Raji (cell line): ENCODE data around the gene NPTXR.

Source experiments
- POLR2A ChIP-seq: IDR thresholded peaks from 2 replicates; pipeline ENCODE4 v1.6.1; 2011; ENCODE audit warnings: low read depth, low read length, control low read depth; ENCODE audit not compliant: insufficient read depth

The NPTXR gene

DNA sequence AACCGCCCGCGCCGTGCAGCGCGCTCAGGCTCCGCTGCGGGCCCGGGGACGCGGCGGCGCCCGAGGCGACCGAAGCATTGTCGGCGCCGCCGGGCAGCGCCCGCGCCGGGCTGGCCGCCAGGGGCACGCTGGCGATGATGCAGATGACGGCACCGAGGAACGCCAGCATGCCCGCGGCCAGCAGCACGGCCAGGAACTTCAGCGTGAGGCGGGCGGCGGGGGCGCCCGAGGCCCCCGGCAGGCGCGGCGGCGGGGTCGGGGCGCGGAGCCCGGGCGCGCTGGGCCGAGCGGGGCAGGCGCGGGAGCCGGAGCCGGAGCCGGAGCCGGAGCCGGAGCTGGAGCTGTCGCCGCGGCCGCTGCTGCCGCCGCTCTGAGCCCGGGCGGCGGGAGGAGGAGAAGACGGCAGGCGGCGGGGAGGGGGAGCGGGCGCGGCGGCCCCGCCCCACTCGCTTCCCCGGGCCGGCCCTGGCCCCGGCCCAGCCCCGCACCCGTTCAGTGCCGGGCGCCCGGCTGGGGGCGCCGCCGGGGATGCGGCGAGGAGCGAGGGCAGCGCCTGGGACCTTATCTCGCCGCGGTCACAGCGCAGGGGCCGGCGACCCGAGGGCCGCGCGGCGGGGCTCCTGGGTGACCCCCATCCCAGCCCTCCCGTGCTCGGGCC is at the start of gene NPTXR:
NPTXR (minus strand) TSS at position 372 of the 658 bp plus-strand sequence.
- TF ChIP-seq POLR2A, result no peak

- TF ChIP-seq POLR2A, result no peak
These were observed 47.4 kb upstream of the NPTXR start for GRCh38 chr22:38891256-38891655.

DNA sequence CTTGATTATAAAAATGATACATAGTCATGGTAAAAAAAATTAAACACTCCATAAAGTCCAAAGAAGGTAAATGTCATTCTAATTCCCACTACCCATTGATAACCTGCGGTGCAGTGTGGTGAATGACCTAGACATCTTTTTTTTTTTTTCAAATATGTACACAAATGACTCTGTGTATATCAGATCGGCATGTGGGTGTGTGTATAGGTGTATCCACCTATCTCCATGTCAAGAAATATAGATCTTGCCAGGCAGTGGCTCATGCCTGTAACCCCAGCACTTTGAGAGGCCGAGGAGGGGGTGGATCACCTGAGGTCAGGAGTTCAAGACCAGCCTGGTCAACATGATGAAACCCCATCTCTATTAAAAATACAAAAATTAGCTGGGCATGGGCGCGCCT is 46.5 kb upstream of the NPTXR start:
- TF ChIP-seq POLR2A, result no peak

- no peak for TF ChIP-seq POLR2A
These were observed 42.5 kb upstream of the NPTXR start for GRCh38 chr22:38886333-38886732.

GRCh38 chr22:38882972-38883622 is 39.3 kb upstream of the NPTXR start:
- no peak for TF ChIP-seq POLR2A

GRCh38 chr22:38881997-38882879 is 38.4 kb upstream of the NPTXR start:
- TF ChIP-seq POLR2A, result no peak

DNA sequence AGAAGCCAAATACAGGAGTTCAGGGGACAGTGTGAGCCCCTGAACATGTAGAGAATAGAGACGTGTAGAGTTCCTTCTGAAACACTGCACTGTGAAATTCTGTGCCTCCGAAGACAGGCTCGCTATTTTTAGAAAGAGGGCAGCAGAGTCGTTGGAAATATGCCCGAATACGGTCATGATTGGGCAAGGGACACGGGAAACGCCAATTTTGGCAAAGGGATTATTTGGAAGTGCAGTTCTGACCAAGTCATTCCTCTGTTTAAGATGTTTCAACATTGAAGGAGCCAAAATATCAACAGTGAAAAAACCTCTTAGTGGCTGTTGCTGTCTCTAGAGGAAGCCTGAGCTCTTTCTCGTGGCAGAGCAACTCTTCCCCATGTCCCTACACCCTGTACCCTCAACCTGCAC is 37.6 kb upstream of the NPTXR start:
- TF ChIP-seq POLR2A, result no peak

DNA sequence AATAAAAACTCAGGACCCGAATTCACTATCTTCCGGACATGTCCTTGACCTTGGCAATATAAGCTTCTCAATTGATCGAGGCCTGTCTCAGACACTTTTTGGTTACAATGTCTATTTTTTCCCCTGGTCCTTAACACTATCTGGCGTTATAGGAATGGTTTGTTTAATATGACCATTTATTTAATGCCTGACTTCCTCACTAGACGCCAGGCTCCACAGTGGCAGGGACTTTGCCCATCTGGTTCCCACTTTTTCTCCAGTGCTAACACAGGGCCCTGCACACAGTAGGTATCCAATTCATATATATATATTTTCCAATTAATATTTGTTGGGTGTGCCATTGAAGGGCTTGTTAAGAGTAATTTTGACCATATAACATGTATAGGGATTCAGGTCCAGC is 36.1 kb upstream of the NPTXR start:
- no peak for TF ChIP-seq POLR2A

GRCh38 chr22:38879108-38879729 is 35.4 kb upstream of the NPTXR start:
- TF ChIP-seq POLR2A, result no peak

- no peak for TF ChIP-seq POLR2A
These were observed 34.2 kb upstream of the NPTXR start for GRCh38 chr22:38878001-38878400.

- no peak for TF ChIP-seq POLR2A
These were observed 30.8 kb upstream of the NPTXR start for GRCh38 chr22:38874529-38875222.

GRCh38 chr22:38873469-38874411 is 29.9 kb upstream of the NPTXR start:
- TF ChIP-seq POLR2A, result no peak

GRCh38 chr22:38872831-38873248 is 29.0 kb upstream of the NPTXR start:
- no peak for TF ChIP-seq POLR2A
